Endothelial cell (in vitro differentiated cells): ENCODE results near the gene EPX. TPM values are rescaled to one million over a fixed set of nuclear protein-coding genes. Genes with fewer than 3 reads are reported as not detected.

ENCODE experiments used
- DNase-seq: peaks from one replicate; pipeline ENCODE4 v3.0.0; 2021; ENCODE audit warnings: low spot score
- H3K27ac Mint-ChIP-seq: one replicate; pipeline ENCODE4 v1.8.0; 2021; ENCODE audit warnings: mixed read lengths, inconsistent platforms; ENCODE audit not compliant: unreplicated experiment
- H3K27me3 Mint-ChIP-seq: one replicate; pipeline ENCODE4 v1.8.0; 2021; ENCODE audit warnings: mild to moderate bottlenecking, moderate library complexity, mixed read lengths, inconsistent platforms; ENCODE audit not compliant: unreplicated experiment
- H3K36me3 Mint-ChIP-seq: one replicate; pipeline ENCODE4 v1.8.0; 2021; ENCODE audit warnings: mild to moderate bottlenecking, low read depth, mixed read lengths, inconsistent platforms; ENCODE audit not compliant: unreplicated experiment
- H3K4me1 Mint-ChIP-seq: one replicate; pipeline ENCODE4 v1.8.0; 2021; ENCODE audit warnings: mild to moderate bottlenecking, mixed read lengths, inconsistent platforms; ENCODE audit not compliant: unreplicated experiment
- H3K4me3 Mint-ChIP-seq: one replicate; pipeline ENCODE4 v1.8.0; 2021; ENCODE audit warnings: mild to moderate bottlenecking, mixed read lengths, inconsistent platforms; ENCODE audit not compliant: unreplicated experiment
- H3K9me3 Mint-ChIP-seq: one replicate; pipeline ENCODE4 v1.8.0; 2021; ENCODE audit warnings: mixed read lengths, inconsistent platforms; ENCODE audit not compliant: unreplicated experiment
- CTCF ChIP-seq: fragments of 200-600 bp; sonication (generic); IDR thresholded peaks from one replicate; pipeline ENCODE4 v1.5.0; 2021; ENCODE audit warnings: antibody characterized with exemption; ENCODE audit not compliant: unreplicated experiment
- total RNA-seq: library from RNA; stranded (reverse); fragmentation: NEBNext Ultra II Directional; extraction: Animal tissue kit (Norgen Biotek cat#: 25700); gene quantifications from one replicate; pipeline ENCODE4 v1.2.1, GENCODE V29; 2021; ENCODE audit not compliant: unreplicated experiment

Gene EPX
- total RNA-seq, 1 donor from 2014 or later, result not detected

- peaks cover 8% of the 10 kb centered on the region for H3K27me3 Mint-ChIP-seq
- peak overlapping the region; percentile 52 for H3K27ac Mint-ChIP-seq
- no peaks in the 10 kb centered on the region for H3K9me3 Mint-ChIP-seq
- H3K4me3 Mint-ChIP-seq, result peak overlapping the region; percentile 98
- H3K36me3 Mint-ChIP-seq, result peaks cover 3% of the 10 kb centered on the region
- H3K4me1 Mint-ChIP-seq, result peaks cover 10% of the 10 kb centered on the region
- no peak for DNase-seq
- no peak for TF ChIP-seq CTCF
Observed at GRCh38 chr17:58219789-58220183, 27.3 kb downstream of the EPX start.

- Mint-ChIP-seq H3K4me1 (peaks cover 3% of the 10 kb centered on the region), H3K4me3 (no peak overlapping the region), H3K36me3 (no peaks in the 10 kb centered on the region), H3K9me3 (no peaks in the 10 kb centered on the region), H3K27me3 (peaks cover 8% of the 10 kb centered on the region), H3K27ac (no peak overlapping the region)
- no peak for DNase-seq
- no peak for TF ChIP-seq CTCF
Observed at GRCh38 chr17:58224315-58224714, 31.8 kb downstream of the EPX start.

- Mint-ChIP-seq H3K9me3 (no peaks in the 10 kb centered on the region), H3K27ac (no peak overlapping the region), H3K4me3 (no peak overlapping the region), H3K27me3 (peaks cover 5% of the 10 kb centered on the region), H3K4me1 (no peaks in the 10 kb centered on the region), H3K36me3 (no peaks in the 10 kb centered on the region)
- no peak for DNase-seq
- TF ChIP-seq CTCF, result no peak
Observed at GRCh38 chr17:58227733-58228132, 35.2 kb downstream of the EPX start.

- no peak for DNase-seq
- Mint-ChIP-seq H3K27me3 (peaks cover 5% of the 10 kb centered on the region), H3K27ac (no peak overlapping the region), H3K4me3 (no peak overlapping the region), H3K36me3 (no peaks in the 10 kb centered on the region), H3K9me3 (no peaks in the 10 kb centered on the region), H3K4me1 (no peaks in the 10 kb centered on the region)
- TF ChIP-seq CTCF, result no peak
Observed at GRCh38 chr17:58228679-58229078, 36.2 kb downstream of the EPX start.

- no peak for DNase-seq
- no peaks in the 10 kb centered on the region for H3K36me3 Mint-ChIP-seq
- no peak overlapping the region for H3K27ac Mint-ChIP-seq
- no peaks in the 10 kb centered on the region for H3K4me1 Mint-ChIP-seq
- no peak overlapping the region for H3K4me3 Mint-ChIP-seq
- TF ChIP-seq CTCF, result no peak
- no peaks in the 10 kb centered on the region for H3K9me3 Mint-ChIP-seq
- peaks cover 3% of the 10 kb centered on the region for H3K27me3 Mint-ChIP-seq
Observed at GRCh38 chr17:58229384-58229783, 36.9 kb downstream of the EPX start.
